DOHH2 (cell line): ENCODE results near the gene AKAP8.
"Not testable (repeated sequence)": the region's sequence is repeated elsewhere in the genome, so short reads cannot be mapped to it uniquely, and the experiment has no call there.

Experiments
- H3F3A ChIP-seq: fragments of 200-600 bp; sonication (generic), shearing (Covaris generic); 2 replicates; pipeline ENCODE4 v1.6.0; 2016; ENCODE audit warnings: antibody characterized with exemption, mild to moderate bottlenecking; ENCODE audit not compliant: control insufficient read depth, insufficient read depth
- H3K27ac ChIP-seq: fragments of 200-600 bp; sonication (generic); 2 replicates; pipeline ENCODE4 v1.5.1; 2014; ENCODE audit warnings: low read depth, mild to moderate bottlenecking, low read length, moderate library complexity
- H3K27me3 ChIP-seq: fragments of 200-600 bp; sonication (generic); 2 replicates; pipeline ENCODE4 v1.6.1; 2014; ENCODE audit warnings: mild to moderate bottlenecking, low read length, mixed read lengths; ENCODE audit not compliant: control insufficient read depth
- H3K36me3 ChIP-seq: fragments of 200-600 bp; sonication (generic); 2 replicates; pipeline ENCODE4 v1.6.1; 2014; ENCODE audit warnings: mild to moderate bottlenecking, low read length, moderate library complexity, mixed read lengths; ENCODE audit not compliant: control insufficient read depth
- H3K4me1 ChIP-seq: fragments of 200-600 bp; sonication (generic); 2 replicates; pipeline ENCODE4 v1.6.1; 2014; ENCODE audit warnings: mild to moderate bottlenecking, low read length, mixed read lengths; ENCODE audit not compliant: control insufficient read depth
- H3K4me2 ChIP-seq: fragments of 200-600 bp; sonication (generic); 2 replicates; pipeline ENCODE4 v1.6.0; 2014; ENCODE audit warnings: mild to moderate bottlenecking, low read length, moderate library complexity
- H3K4me3 ChIP-seq: fragments of 200-600 bp; sonication (generic); 2 replicates; pipeline ENCODE4 v1.5.1; 2014; ENCODE audit warnings: mild to moderate bottlenecking, low read length, mixed read lengths
- H3K79me2 ChIP-seq: fragments of 200-600 bp; sonication (generic); 2 replicates; pipeline ENCODE4 v1.6.1; 2014; ENCODE audit warnings: mild to moderate bottlenecking, low read length, mixed read lengths; ENCODE audit not compliant: control insufficient read depth
- H3K9me2 ChIP-seq: fragments of 200-600 bp; sonication (generic); replicated peaks from 2 replicates; pipeline ENCODE4 v1.6.1; 2014; ENCODE audit warnings: mild to moderate bottlenecking, low read length, mixed read lengths; ENCODE audit not compliant: control insufficient read depth
- H3K9me3 ChIP-seq: fragments of 200-600 bp; sonication (generic); 2 replicates; pipeline ENCODE4 v1.6.1; 2014; ENCODE audit warnings: antibody characterized with exemption, low read length, mixed read lengths; ENCODE audit not compliant: control insufficient read depth, insufficient read depth
- H4K20me1 ChIP-seq: fragments of 200-600 bp; sonication (generic); 2 replicates; pipeline ENCODE4 v1.6.0; 2014; ENCODE audit warnings: low read depth, mild to moderate bottlenecking, antibody characterized with exemption, low read length, moderate library complexity; ENCODE audit not compliant: control insufficient read depth, insufficient read depth
- EZH2phosphoT487 ChIP-seq: fragments of 200-600 bp; sonication (generic); IDR thresholded peaks from 2 replicates; pipeline ENCODE4 v1.6.1; 2017; ENCODE audit warnings: borderline replicate concordance, mild to moderate bottlenecking, antibody characterized with exemption, low read length, moderate library complexity, mixed read lengths
- TF ChIP-seq, protein P1 (sequence below): fragments of 200-600 bp; sonication (generic); IDR thresholded peaks from one replicate; pipeline ENCODE4 v1.5.1; 2014; ENCODE audit warnings: antibody characterized with exemption, mild to moderate bottlenecking, low read depth, low read length; ENCODE audit not compliant: poor library complexity, severe bottlenecking

Gene AKAP8

DNA sequence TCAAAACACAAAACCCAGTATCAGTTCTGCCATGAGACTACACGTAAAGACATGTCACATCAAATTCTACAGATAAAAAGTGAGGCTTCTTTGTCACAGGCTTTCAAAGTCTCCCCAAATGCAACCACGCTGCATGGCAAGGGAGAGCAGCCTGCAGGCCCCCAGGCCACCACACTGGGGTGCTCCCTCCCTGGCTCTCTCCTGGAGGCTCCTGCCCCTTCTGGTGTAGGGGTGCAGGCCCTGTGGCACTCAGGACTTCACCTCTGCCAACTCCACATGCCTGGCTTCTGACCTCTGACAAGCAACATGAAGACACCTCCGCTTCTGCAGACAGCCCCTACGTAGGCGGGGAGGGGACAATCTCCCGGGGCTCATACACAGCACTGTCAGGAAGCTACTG lies 14.3 kb downstream of the AKAP8 start:
- no peaks in the 10 kb centered on the region for H3K9me2 ChIP-seq
- H3K27ac ChIP-seq = no peak overlapping the region
- TF ChIP-seq, protein P1, sequence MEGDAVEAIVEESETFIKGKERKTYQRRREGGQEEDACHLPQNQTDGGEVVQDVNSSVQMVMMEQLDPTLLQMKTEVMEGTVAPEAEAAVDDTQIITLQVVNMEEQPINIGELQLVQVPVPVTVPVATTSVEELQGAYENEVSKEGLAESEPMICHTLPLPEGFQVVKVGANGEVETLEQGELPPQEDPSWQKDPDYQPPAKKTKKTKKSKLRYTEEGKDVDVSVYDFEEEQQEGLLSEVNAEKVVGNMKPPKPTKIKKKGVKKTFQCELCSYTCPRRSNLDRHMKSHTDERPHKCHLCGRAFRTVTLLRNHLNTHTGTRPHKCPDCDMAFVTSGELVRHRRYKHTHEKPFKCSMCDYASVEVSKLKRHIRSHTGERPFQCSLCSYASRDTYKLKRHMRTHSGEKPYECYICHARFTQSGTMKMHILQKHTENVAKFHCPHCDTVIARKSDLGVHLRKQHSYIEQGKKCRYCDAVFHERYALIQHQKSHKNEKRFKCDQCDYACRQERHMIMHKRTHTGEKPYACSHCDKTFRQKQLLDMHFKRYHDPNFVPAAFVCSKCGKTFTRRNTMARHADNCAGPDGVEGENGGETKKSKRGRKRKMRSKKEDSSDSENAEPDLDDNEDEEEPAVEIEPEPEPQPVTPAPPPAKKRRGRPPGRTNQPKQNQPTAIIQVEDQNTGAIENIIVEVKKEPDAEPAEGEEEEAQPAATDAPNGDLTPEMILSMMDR = no peak
- no peak for TF ChIP-seq EZH2phosphoT487
- H3K9me3 ChIP-seq = no peaks in the 10 kb centered on the region
- no peak overlapping the region for H3K4me3 ChIP-seq
- H4K20me1 ChIP-seq = no peaks in the 10 kb centered on the region
- no peak overlapping the region for H3K4me2 ChIP-seq
- no peaks in the 10 kb centered on the region for H3K27me3 ChIP-seq
- no peaks in the 10 kb centered on the region for H3K4me1 ChIP-seq
- H3F3A ChIP-seq = no peaks in the 10 kb centered on the region
- H3K79me2 ChIP-seq = 0 out of 2 replicates have a peak, but pooled peaks cover 3% of the 10 kb centered on the region
- peaks cover 68% of the 10 kb centered on the region for H3K36me3 ChIP-seq

GRCh38 chr19:15363791-15364190 lies 15.8 kb downstream of the AKAP8 start:
- H3K27me3 ChIP-seq, H3F3A ChIP-seq, H3K4me1 ChIP-seq, H3K4me2 ChIP-seq, H3K4me3 ChIP-seq, H3K27ac ChIP-seq, H4K20me1 ChIP-seq, H3K9me2 ChIP-seq, H3K79me2 ChIP-seq, H3K9me3 ChIP-seq: not testable (repeated sequence)
- peaks cover 64% of the 10 kb centered on the region for H3K36me3 ChIP-seq

- not testable (repeated sequence) for H3K4me1 ChIP-seq, H3K27me3 ChIP-seq, H3K9me3 ChIP-seq, H3K9me2 ChIP-seq, H3K4me2 ChIP-seq, H3K79me2 ChIP-seq, H3F3A ChIP-seq, H3K27ac ChIP-seq, H4K20me1 ChIP-seq, H3K4me3 ChIP-seq
- peaks cover 64% of the 10 kb centered on the region for H3K36me3 ChIP-seq
Measured at GRCh38 chr19:15363048-15363447, 16.5 kb downstream of the AKAP8 start.

DNA sequence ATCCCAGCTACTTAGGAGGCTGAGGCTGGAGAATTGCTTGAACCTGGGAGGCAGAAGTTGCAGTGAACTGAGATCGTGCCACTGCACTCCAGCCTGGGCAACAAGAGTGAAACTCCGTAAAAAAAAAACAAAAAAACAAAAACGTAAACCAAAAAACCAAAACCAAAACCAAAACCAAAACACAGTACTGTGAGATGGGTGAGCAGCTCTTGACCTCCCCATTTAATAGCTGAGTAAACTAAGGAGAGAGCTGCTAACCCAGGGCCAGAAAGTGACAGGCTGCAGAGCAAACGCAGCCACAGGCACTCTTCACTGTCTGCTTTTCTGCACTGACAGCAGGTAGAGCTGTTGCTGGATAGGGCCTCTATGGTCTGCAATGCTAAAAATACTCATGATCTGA lies 19.6 kb downstream of the AKAP8 start:
- H3K4me1 ChIP-seq, H3K79me2 ChIP-seq, H3K4me3 ChIP-seq, H3K9me3 ChIP-seq, H3K27me3 ChIP-seq, H3K9me2 ChIP-seq, H3F3A ChIP-seq, H4K20me1 ChIP-seq, H3K4me2 ChIP-seq, H3K27ac ChIP-seq: not testable (repeated sequence)
- peaks cover 58% of the 10 kb centered on the region for H3K36me3 ChIP-seq

- Histone ChIP-seq H3K36me3 (peaks cover 64% of the 10 kb centered on the region), H3K9me2 (no peaks in the 10 kb centered on the region), H3K27me3 (no peaks in the 10 kb centered on the region), H3K4me1 (no peaks in the 10 kb centered on the region), H4K20me1 (no peaks in the 10 kb centered on the region), H3F3A (peaks cover 8% of the 10 kb centered on the region; the same call in 1 of the 2 replicates), H3K27ac (no peak overlapping the region), H3K79me2 (no peaks in the 10 kb centered on the region), H3K9me3 (no peaks in the 10 kb centered on the region), H3K4me2 (no peak overlapping the region), H3K4me3 (no peak overlapping the region)
- TF ChIP-seq, protein P1 = no peak
- TF ChIP-seq EZH2phosphoT487 = no peak
Measured at GRCh38 chr19:15358918-15359317, 20.7 kb downstream of the AKAP8 start.
